KMS-11 (cell line): ENCODE measurements around the gene TSR1.

Experiments
- H2AFZ ChIP-seq: fragments of 200-600 bp; sonication (generic); 2 replicates; pipeline ENCODE4 v1.6.1; 2016; ENCODE audit warnings: antibody characterized with exemption, mixed run types, low read depth
- H3K27ac ChIP-seq: fragments of 200-600 bp; sonication (generic); 2 replicates; pipeline ENCODE4 v1.6.1; 2016; ENCODE audit warnings: mild to moderate bottlenecking, mixed run types
- H3K27me3 ChIP-seq: fragments of 200-600 bp; sonication (generic); 2 replicates; pipeline ENCODE4 v1.6.1; 2017; ENCODE audit warnings: mild to moderate bottlenecking, low read depth, mixed run types, moderate library complexity; ENCODE audit not compliant: insufficient read depth
- H3K36me3 ChIP-seq: fragments of 200-600 bp; sonication (generic); 2 replicates; pipeline ENCODE4 v1.6.1; 2017; ENCODE audit warnings: mild to moderate bottlenecking, mixed run types; ENCODE audit not compliant: insufficient read depth
- H3K4me1 ChIP-seq: fragments of 200-600 bp; sonication (generic); 2 replicates; pipeline ENCODE4 v1.6.1; 2016; ENCODE audit warnings: mild to moderate bottlenecking, low read depth, mixed run types; ENCODE audit not compliant: poor library complexity, severe bottlenecking
- H3K4me2 ChIP-seq: fragments of 200-600 bp; sonication (generic); 2 replicates; pipeline ENCODE4 v1.7.0; 2016; ENCODE audit warnings: mild to moderate bottlenecking, mixed run types
- H3K4me3 ChIP-seq: fragments of 200-600 bp; sonication (generic); IDR thresholded peaks from 2 replicates; pipeline ENCODE4 v1.6.1; 2017; ENCODE audit warnings: low read depth, low read length, mixed read lengths; ENCODE audit not compliant: insufficient read depth
- H3K79me2 ChIP-seq: fragments of 200-600 bp; sonication (generic); 2 replicates; pipeline ENCODE4 v1.6.1; 2016; ENCODE audit warnings: low read depth, mixed run types; ENCODE audit not compliant: insufficient read depth
- H3K9ac ChIP-seq: fragments of 200-600 bp; sonication (generic); 2 replicates; pipeline ENCODE4 v1.6.1; 2016; ENCODE audit warnings: mild to moderate bottlenecking, mixed run types
- H4K20me1 ChIP-seq: fragments of 200-600 bp; sonication (generic); 2 replicates; pipeline ENCODE4 v1.6.1; 2016; ENCODE audit warnings: mild to moderate bottlenecking, mixed run types; ENCODE audit not compliant: insufficient read depth
- TF ChIP-seq, protein P1 (sequence below): fragments of 200-600 bp; sonication (generic); conservative IDR thresholded peaks from 2 replicates; pipeline ENCODE4 v1.6.1; 2017; ENCODE audit warnings: low read depth, mild to moderate bottlenecking, antibody characterized with exemption, low read length, moderate library complexity, mixed read lengths

TSR1 gene

DNA sequence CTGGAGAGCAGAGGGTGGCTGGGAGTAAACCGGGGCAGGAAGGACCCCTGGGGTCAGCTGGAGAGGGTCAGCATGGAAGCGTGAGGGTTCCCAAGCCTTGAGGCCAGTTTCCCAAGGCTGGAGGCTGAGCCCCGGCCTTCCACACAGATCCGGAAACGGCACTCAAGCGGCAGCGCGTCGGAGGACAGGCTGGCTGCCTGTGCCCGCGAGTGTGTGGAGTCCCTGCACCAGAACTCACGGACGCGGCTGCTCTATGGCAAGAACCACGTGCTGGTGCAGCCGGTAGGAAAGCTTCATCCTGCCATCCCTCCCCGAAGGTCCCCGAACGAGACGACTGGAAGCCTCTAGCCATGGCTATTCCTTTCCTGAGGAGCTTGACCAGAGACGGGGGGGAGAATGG lies 27.1 kb upstream of the TSR1 start:
- no peaks in the 10 kb centered on the region for H4K20me1 ChIP-seq
- H3K4me1 ChIP-seq = no peaks in the 10 kb centered on the region
- no peak overlapping the region for H3K9ac ChIP-seq
- H3K79me2 ChIP-seq = no peaks in the 10 kb centered on the region
- H3K27me3 ChIP-seq = no peaks in the 10 kb centered on the region
- TF ChIP-seq, protein P1, sequence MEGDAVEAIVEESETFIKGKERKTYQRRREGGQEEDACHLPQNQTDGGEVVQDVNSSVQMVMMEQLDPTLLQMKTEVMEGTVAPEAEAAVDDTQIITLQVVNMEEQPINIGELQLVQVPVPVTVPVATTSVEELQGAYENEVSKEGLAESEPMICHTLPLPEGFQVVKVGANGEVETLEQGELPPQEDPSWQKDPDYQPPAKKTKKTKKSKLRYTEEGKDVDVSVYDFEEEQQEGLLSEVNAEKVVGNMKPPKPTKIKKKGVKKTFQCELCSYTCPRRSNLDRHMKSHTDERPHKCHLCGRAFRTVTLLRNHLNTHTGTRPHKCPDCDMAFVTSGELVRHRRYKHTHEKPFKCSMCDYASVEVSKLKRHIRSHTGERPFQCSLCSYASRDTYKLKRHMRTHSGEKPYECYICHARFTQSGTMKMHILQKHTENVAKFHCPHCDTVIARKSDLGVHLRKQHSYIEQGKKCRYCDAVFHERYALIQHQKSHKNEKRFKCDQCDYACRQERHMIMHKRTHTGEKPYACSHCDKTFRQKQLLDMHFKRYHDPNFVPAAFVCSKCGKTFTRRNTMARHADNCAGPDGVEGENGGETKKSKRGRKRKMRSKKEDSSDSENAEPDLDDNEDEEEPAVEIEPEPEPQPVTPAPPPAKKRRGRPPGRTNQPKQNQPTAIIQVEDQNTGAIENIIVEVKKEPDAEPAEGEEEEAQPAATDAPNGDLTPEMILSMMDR = no peak
- no peak overlapping the region for H3K4me2 ChIP-seq
- H3K4me3 ChIP-seq = no peak overlapping the region
- no peak overlapping the region for H3K27ac ChIP-seq
- no peaks in the 10 kb centered on the region for H3K36me3 ChIP-seq
- H2AFZ ChIP-seq = no peak overlapping the region

DNA sequence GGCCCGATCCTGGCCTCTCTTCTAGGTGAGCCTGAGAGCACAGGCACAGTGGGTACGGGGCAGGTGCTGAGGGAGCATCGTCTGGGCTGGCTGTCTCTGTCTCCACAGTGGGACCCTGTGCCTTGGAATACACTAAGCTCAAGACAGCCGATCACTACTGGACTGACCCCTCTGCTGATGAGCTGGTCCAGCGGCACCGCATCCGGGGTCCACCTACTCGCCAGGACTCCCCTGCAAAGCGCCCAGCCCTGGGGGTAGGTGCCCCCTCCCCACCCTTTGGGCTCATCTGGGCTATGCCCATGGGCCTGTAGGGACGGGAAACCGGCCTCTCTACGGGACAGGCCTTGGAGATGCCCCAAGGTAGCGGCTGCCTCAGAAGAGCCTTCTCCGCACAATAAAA lies 26.6 kb upstream of the TSR1 start:
- no peak overlapping the region for H2AFZ ChIP-seq
- H4K20me1 ChIP-seq = no peaks in the 10 kb centered on the region
- H3K4me1 ChIP-seq = no peaks in the 10 kb centered on the region
- H3K36me3 ChIP-seq = no peaks in the 10 kb centered on the region
- H3K9ac ChIP-seq = no peak overlapping the region
- TF ChIP-seq, protein P1 = no peak
- no peak overlapping the region for H3K27ac ChIP-seq
- no peak overlapping the region for H3K4me2 ChIP-seq
- H3K79me2 ChIP-seq = no peaks in the 10 kb centered on the region
- H3K27me3 ChIP-seq = no peaks in the 10 kb centered on the region
- no peak overlapping the region for H3K4me3 ChIP-seq

DNA sequence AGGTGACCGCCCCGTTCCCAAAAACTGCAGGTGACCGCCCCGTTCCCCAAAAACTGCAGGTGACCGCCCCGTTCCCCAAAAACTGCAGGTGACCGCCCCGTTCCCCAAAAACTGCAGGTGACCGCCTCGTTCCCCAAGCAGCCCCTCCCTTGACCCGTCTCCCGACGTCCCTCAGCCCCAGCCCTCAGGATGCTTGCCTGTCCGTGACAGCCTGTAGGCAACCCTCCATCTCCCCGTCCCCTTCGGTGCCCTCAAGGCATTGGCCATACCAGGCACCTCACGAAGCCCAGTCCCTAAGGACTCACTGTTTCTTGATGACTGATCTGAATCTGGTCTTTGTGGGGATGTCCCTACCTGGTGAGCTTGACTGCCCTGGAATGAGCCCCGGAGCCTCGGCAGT lies 26.2 kb upstream of the TSR1 start:
- Histone ChIP-seq H3K4me2 (no peak overlapping the region), H3K27me3 (no peaks in the 10 kb centered on the region), H3K79me2 (no peaks in the 10 kb centered on the region), H2AFZ (no peak overlapping the region), H4K20me1 (no peaks in the 10 kb centered on the region), H3K4me3 (no peak overlapping the region), H3K9ac (no peak overlapping the region), H3K36me3 (no peaks in the 10 kb centered on the region), H3K4me1 (no peaks in the 10 kb centered on the region), H3K27ac (no peak overlapping the region)
- TF ChIP-seq, protein P1 = no peak

DNA sequence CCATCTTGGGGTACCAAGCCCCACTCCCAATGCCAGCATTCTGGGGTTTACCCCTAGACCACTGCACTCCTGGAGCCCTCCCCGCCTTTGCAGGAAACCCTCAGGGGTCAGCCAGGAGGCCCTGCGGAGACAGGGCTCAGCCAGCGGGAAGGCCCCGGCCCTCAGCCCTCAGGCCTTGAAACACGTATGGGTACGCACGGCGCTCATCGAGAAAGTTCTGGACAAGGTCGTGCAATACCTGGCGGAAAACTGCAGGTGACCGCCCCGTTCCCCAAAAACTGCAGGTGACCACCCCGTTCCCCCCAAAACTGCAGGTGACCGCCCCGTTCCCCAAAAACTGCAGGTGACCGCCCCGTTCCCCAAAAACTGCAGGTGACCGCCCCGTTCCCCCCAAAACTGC lies 25.8 kb upstream of the TSR1 start:
- Histone ChIP-seq H3K9ac (no peak overlapping the region), H4K20me1 (no peaks in the 10 kb centered on the region), H3K36me3 (no peaks in the 10 kb centered on the region), H3K79me2 (no peaks in the 10 kb centered on the region), H3K4me3 (no peak overlapping the region), H3K27me3 (no peaks in the 10 kb centered on the region), H3K27ac (no peak overlapping the region), H3K4me2 (no peak overlapping the region), H2AFZ (no peak overlapping the region), H3K4me1 (no peaks in the 10 kb centered on the region)
- TF ChIP-seq, protein P1 = no peak
